Peyer's patch (tissue), 4 donors: ENCODE results near the gene GFER.

ENCODE experiments used
- POLR2A ChIP-seq, 2 donors: fragments of 450-650 bp; IDR thresholded peaks; one replicate each; pipeline ENCODE4 v1.5.1; 2017; ENCODE audit warnings: antibody characterized with exemption in 2 of 2, mild to moderate bottlenecking in 2 of 2, moderate library complexity in 2 of 2
- TF ChIP-seq, protein P1 (sequence below), 6 experiments: fragments of 450-650 bp in 4 of 6; fragments of 200-600 bp in 2 of 6; sonication (generic) in 1 of 6; IDR thresholded peaks; one replicate each; pipeline ENCODE4 v1.5.1; 2017 to 2019; ENCODE audit warnings: antibody characterized with exemption in 6 of 6, mild to moderate bottlenecking in 3 of 6, moderate library complexity in 1 of 6

DNA sequence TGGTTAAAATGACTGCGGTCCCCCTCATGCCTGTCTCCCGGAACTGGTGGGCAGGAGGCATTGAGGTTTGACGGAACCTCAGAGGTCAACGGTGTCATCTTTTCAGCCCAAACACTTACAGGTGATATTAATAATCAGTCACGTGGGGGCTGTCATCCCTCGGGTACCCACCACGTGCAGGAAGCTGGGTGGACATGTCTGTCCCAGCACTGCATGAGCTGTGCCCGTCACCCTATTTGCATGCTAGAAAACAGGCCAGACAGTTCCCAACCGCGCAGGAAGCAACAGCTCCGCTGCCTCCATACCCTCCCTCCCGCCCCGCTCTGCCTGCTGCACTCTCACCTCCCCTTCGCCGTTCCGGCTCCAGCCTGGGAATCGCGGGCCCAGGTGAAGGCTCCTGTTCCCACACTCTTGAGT, 7.2 kb downstream of the GFER start:
- TF ChIP-seq, protein P1, sequence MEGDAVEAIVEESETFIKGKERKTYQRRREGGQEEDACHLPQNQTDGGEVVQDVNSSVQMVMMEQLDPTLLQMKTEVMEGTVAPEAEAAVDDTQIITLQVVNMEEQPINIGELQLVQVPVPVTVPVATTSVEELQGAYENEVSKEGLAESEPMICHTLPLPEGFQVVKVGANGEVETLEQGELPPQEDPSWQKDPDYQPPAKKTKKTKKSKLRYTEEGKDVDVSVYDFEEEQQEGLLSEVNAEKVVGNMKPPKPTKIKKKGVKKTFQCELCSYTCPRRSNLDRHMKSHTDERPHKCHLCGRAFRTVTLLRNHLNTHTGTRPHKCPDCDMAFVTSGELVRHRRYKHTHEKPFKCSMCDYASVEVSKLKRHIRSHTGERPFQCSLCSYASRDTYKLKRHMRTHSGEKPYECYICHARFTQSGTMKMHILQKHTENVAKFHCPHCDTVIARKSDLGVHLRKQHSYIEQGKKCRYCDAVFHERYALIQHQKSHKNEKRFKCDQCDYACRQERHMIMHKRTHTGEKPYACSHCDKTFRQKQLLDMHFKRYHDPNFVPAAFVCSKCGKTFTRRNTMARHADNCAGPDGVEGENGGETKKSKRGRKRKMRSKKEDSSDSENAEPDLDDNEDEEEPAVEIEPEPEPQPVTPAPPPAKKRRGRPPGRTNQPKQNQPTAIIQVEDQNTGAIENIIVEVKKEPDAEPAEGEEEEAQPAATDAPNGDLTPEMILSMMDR (IDR thresholded peaks at IDR 0.05): no peak
- no peak for TF ChIP-seq POLR2A (IDR thresholded peaks at IDR 0.05)
